Muscle of arm (tissue), 14 donors: ENCODE results near the gene CHMP5. TPM values are rescaled to one million over a fixed set of nuclear protein-coding genes. Genes with fewer than 3 reads are reported as not detected.

ENCODE experiments used
- DNase-seq: peaks from one replicate; pipeline ENCODE4 v3.0.0-alpha.2; 2013
- long read RNA-seq, 11 donors: transcript quantifications; one replicate each; lab custom pipeline, GENCODE V29; 2026
- polyA plus RNA-seq, 12 donors: library from polyadenylated mRNA; unstranded; fragments of 120-200 nt; gene quantifications; one replicate each; pipeline ENCODE4 v1.2.1, GENCODE V29; 2013; ENCODE audit not compliant: insufficient read length in 12 of 12

Gene CHMP5
- 10 to 100 TPM in 11 of 12 donors, not detected in 1; 61.7 to 93.0 (median 83.2) TPM for polyA plus RNA-seq
- long read RNA-seq, donor 1, transcript CHMP5-201 (8 exons, 1,477 nt): major isoform, 45 of 132 reads
- long read RNA-seq, donor 1, partial matches to known transcripts: 86 of 132 reads
- long read RNA-seq, donor 1, other reads (novel, unspliced or antisense): 0 of 132 reads
- long read RNA-seq, donor 2, transcript CHMP5-201 (8 exons, 1,477 nt): major isoform, 77 of 112 reads
- long read RNA-seq, donor 2, partial matches to known transcripts: 34 of 112 reads
- long read RNA-seq, donor 2, other reads (novel, unspliced or antisense): 0 of 112 reads
- long read RNA-seq, donor 3, transcript CHMP5-201 (8 exons, 1,477 nt): major isoform, 19 of 37 reads
- long read RNA-seq, donor 3, partial matches to known transcripts: 17 of 37 reads
- long read RNA-seq, donor 3, other reads (novel, unspliced or antisense): 0 of 37 reads
- long read RNA-seq, donor 4, transcript CHMP5-201 (8 exons, 1,477 nt): major isoform, 20 of 46 reads
- long read RNA-seq, donor 4, partial matches to known transcripts: 24 of 46 reads
- long read RNA-seq, donor 4, other reads (novel, unspliced or antisense): 0 of 46 reads
- long read RNA-seq, donor 5: 0 reads
- long read RNA-seq, donor 6, transcript CHMP5-201 (8 exons, 1,477 nt): major isoform, 32 of 77 reads
- long read RNA-seq, donor 6, partial matches to known transcripts: 45 of 77 reads
- long read RNA-seq, donor 6, other reads (novel, unspliced or antisense): 0 of 77 reads
- long read RNA-seq, donor 7, transcript CHMP5-201 (8 exons, 1,477 nt): major isoform, 24 of 36 reads
- long read RNA-seq, donor 7, partial matches to known transcripts: 11 of 36 reads
- long read RNA-seq, donor 7, other reads (novel, unspliced or antisense): 0 of 36 reads
- long read RNA-seq, donor 8, transcript CHMP5-201 (8 exons, 1,477 nt): major isoform, 68 of 97 reads
- long read RNA-seq, donor 8, partial matches to known transcripts: 29 of 97 reads
- long read RNA-seq, donor 8, other reads (novel, unspliced or antisense): 0 of 97 reads
- long read RNA-seq, donor 9, transcript CHMP5-201 (8 exons, 1,477 nt): major isoform, 29 of 76 reads
- long read RNA-seq, donor 9, partial matches to known transcripts: 46 of 76 reads
- long read RNA-seq, donor 9, other reads (novel, unspliced or antisense): 0 of 76 reads
- long read RNA-seq, donor 10, transcript CHMP5-201 (8 exons, 1,477 nt): major isoform, 38 of 66 reads
- long read RNA-seq, donor 10, partial matches to known transcripts: 26 of 66 reads
- long read RNA-seq, donor 10, other reads (novel, unspliced or antisense): 0 of 66 reads
- long read RNA-seq, donor 11, transcript CHMP5-201 (8 exons, 1,477 nt): major isoform, 54 of 113 reads
- long read RNA-seq, donor 11, partial matches to known transcripts: 57 of 113 reads
- long read RNA-seq, donor 11, other reads (novel, unspliced or antisense): 0 of 113 reads

GRCh38 chr9:33264473-33265177 lies at the start of gene CHMP5, which contains the start of gene BAG1:
Gene CHMP5, plus strand, starts transcription at chr9:33265049. Its CDS starts 30 bp downstream, at chr9:33265079.
Gene BAG1, minus strand, starts transcription at chr9:33264708.
- peak; percentile 99 for DNase-seq

- DNase-seq: no peak
Observed at GRCh38 chr9:33220681-33221567, 43.9 kb upstream of the CHMP5 start.

- DNase-seq: no peak
Observed at GRCh38 chr9:33221568-33221884, 43.3 kb upstream of the CHMP5 start.

GRCh38 chr9:33222031-33222430 lies 42.8 kb upstream of the CHMP5 start:
- no peak for DNase-seq

GRCh38 chr9:33223696-33224095 lies 41.2 kb upstream of the CHMP5 start:
- no peak for DNase-seq

GRCh38 chr9:33225319-33226147 lies 39.3 kb upstream of the CHMP5 start:
- DNase-seq: peak; percentile 84

- no peak for DNase-seq
Observed at GRCh38 chr9:33227008-33227398, 37.8 kb upstream of the CHMP5 start.

- DNase-seq: no peak
Observed at GRCh38 chr9:33227741-33228140, 37.1 kb upstream of the CHMP5 start.

- no peak for DNase-seq
Observed at GRCh38 chr9:33228606-33229005, 36.2 kb upstream of the CHMP5 start.

GRCh38 chr9:33229359-33230114 lies 35.3 kb upstream of the CHMP5 start:
- DNase-seq: no peak

GRCh38 chr9:33230756-33231622 lies 33.9 kb upstream of the CHMP5 start:
- DNase-seq: no peak

- no peak for DNase-seq
Observed at GRCh38 chr9:33231623-33231942, 33.3 kb upstream of the CHMP5 start.

- no peak for DNase-seq
Observed at GRCh38 chr9:33232815-33233214, 32.0 kb upstream of the CHMP5 start.

- no peak for DNase-seq
Observed at GRCh38 chr9:33233626-33234342, 31.1 kb upstream of the CHMP5 start.

GRCh38 chr9:33234511-33235467 lies 30.1 kb upstream of the CHMP5 start:
- DNase-seq: no peak
